Skin of body (tissue), 2 donors: ENCODE data around the gene LRMDA. TPM values are rescaled to one million over a fixed set of nuclear protein-coding genes. Genes with fewer than 3 reads are reported as not detected.
"Not testable (repeated sequence)": the region's sequence is repeated elsewhere in the genome, so short reads cannot be mapped to it uniquely, and the experiment has no call there.

Experiments used
- DNase-seq: peaks from one replicate; lab custom pipeline; 2025; lab: John Stamatoyannopoulos, UW
- total RNA-seq: library from RNA; depleted of rRNA; stranded (reverse); fragments of >200 nt; gene quantifications from one replicate; pipeline ENCODE4 v1.2.3, GENCODE V29; 2014

LRMDA gene
- total RNA-seq, 1 donor from 2014 or later, result 12.7 TPM

GRCh38 chr10:75606203-75606779 lies 174.9 kb downstream of the LRMDA start:
- DNase-seq, result no peak

GRCh38 chr10:75607576-75607975 lies 176.2 kb downstream of the LRMDA start:
- no peak for DNase-seq

GRCh38 chr10:75610183-75610582 lies 178.8 kb downstream of the LRMDA start:
- DNase-seq, result no peak

GRCh38 chr10:75611172-75611992 lies 180.0 kb downstream of the LRMDA start:
- DNase-seq, result no peak

- DNase-seq, result no peak
Observed at GRCh38 chr10:75611993-75612372, 180.6 kb downstream of the LRMDA start.

GRCh38 chr10:75612904-75613684 lies 181.7 kb downstream of the LRMDA start:
- DNase-seq, result peak; percentile 82

GRCh38 chr10:75613685-75614504 lies 182.5 kb downstream of the LRMDA start:
- peak; percentile 86 for DNase-seq

GRCh38 chr10:75616076-75616475 lies 184.7 kb downstream of the LRMDA start:
- no peak for DNase-seq

GRCh38 chr10:75616874-75617478 lies 185.6 kb downstream of the LRMDA start:
- DNase-seq, result no peak

- DNase-seq, result no peak
Observed at GRCh38 chr10:75617485-75618155, 186.2 kb downstream of the LRMDA start.

GRCh38 chr10:75619635-75620034 lies 188.2 kb downstream of the LRMDA start:
- DNase-seq, result no peak

GRCh38 chr10:75620356-75620755 lies 188.9 kb downstream of the LRMDA start:
- DNase-seq, result no peak

GRCh38 chr10:75621003-75621402 lies 189.6 kb downstream of the LRMDA start:
- DNase-seq, result not testable (repeated sequence)

GRCh38 chr10:75622503-75622902 lies 191.1 kb downstream of the LRMDA start:
- DNase-seq, result no peak

GRCh38 chr10:75623310-75624093 lies 192.1 kb downstream of the LRMDA start:
- DNase-seq, result peak; percentile 25

- DNase-seq, result no peak
Observed at GRCh38 chr10:75624638-75625037, 193.2 kb downstream of the LRMDA start.

GRCh38 chr10:75630746-75631145 lies 199.3 kb downstream of the LRMDA start:
- DNase-seq, result no peak

GRCh38 chr10:75632805-75633462 lies 201.5 kb downstream of the LRMDA start:
- peak; percentile 44 for DNase-seq

GRCh38 chr10:75633568-75633967 lies 202.1 kb downstream of the LRMDA start:
- peak; percentile 49 for DNase-seq
